CD14-positive monocyte (primary cell): Measurements from ENCODE around the gene CEP112. TPM values are rescaled to one million over a fixed set of nuclear protein-coding genes. Genes with fewer than 3 reads are reported as not detected.

Experiments
- DNase-seq, 3 donors: peaks; one replicate each; pipeline ENCODE4 v3.0.0-alpha.2; 2011 to 2022
- H2AFZ ChIP-seq: 2 replicates; pipeline ENCODE4 v1.6.0; 2012; ENCODE audit warnings: mild to moderate bottlenecking, low read depth, low read length, inconsistent platforms; ENCODE audit not compliant: insufficient read depth, poor library complexity, severe bottlenecking
- H3K27ac ChIP-seq, 2 donors: 1 replicate in 1 of 2; 2 replicates in 1 of 2; pipeline ENCODE4 v1.5.1; 2012 to 2013; ENCODE audit warnings: low read length in 2 of 2, control low read depth in 1 of 2, inconsistent platforms in 1 of 2, low read depth in 1 of 2, mild to moderate bottlenecking in 1 of 2
- H3K27me3 ChIP-seq, 2 donors: one replicate each; pipeline versions ENCODE4 v1.6.0 to v1.6.1; 2011 to 2013; ENCODE audit warnings: low read length in 2 of 2; ENCODE audit not compliant: control insufficient read depth in 2 of 2, insufficient read depth in 2 of 2
- H3K36me3 ChIP-seq, 2 donors: replicated peaks in 1 of 2; 1 replicate in 1 of 2; 2 replicates in 1 of 2; pipeline versions ENCODE4 v1.5.1 to v1.6.1; 2012 to 2013; ENCODE audit warnings: low read length in 2 of 2, control low read depth in 1 of 2, inconsistent platforms in 1 of 2, mild to moderate bottlenecking in 1 of 2; ENCODE audit not compliant: insufficient read depth in 2 of 2, control insufficient read depth in 1 of 2
- H3K4me1 ChIP-seq, 2 donors: 1 replicate in 1 of 2; 2 replicates in 1 of 2; pipeline versions ENCODE4 v1.5.1 to v1.6.1; 2012 to 2013; ENCODE audit warnings: low read length in 2 of 2, control low read depth in 1 of 2, inconsistent platforms in 1 of 2, mild to moderate bottlenecking in 1 of 2, moderate library complexity in 1 of 2; ENCODE audit not compliant: insufficient read depth in 2 of 2, control insufficient read depth in 1 of 2
- H3K4me2 ChIP-seq: replicated peaks from 2 replicates; pipeline ENCODE3; 2012; ENCODE audit warnings: low read length, moderate library complexity, mild to moderate bottlenecking; ENCODE audit not compliant: poor library complexity, severe bottlenecking; ENCODE audit errors: extremely low read depth
- H3K4me3 ChIP-seq, 3 experiments: fragments of 200-600 bp in 1 of 3; sonication (generic) in 1 of 3; replicated peaks in 1 of 3; 1 replicate in 2 of 3; 2 replicates in 1 of 3; pipeline ENCODE4 v1.5.1; 2011 to 2013; ENCODE audit warnings: low read length in 3 of 3, mild to moderate bottlenecking in 3 of 3, control low read depth in 2 of 3, low read depth in 2 of 3, inconsistent platforms in 1 of 3, moderate library complexity in 1 of 3
- H3K79me2 ChIP-seq: 2 replicates; pipeline ENCODE4 v1.6.0; 2012; ENCODE audit warnings: mild to moderate bottlenecking, control low read depth, inconsistent platforms, low read length, moderate library complexity; ENCODE audit not compliant: insufficient read depth
- H3K9ac ChIP-seq: 2 replicates; pipeline ENCODE4 v1.6.0; 2017; ENCODE audit warnings: low read length, mild to moderate bottlenecking; ENCODE audit not compliant: insufficient read depth, poor library complexity, severe bottlenecking
- H3K9me3 ChIP-seq, 2 donors: replicated peaks in 1 of 2; 1 replicate in 1 of 2; 2 replicates in 1 of 2; pipeline versions ENCODE4 v1.5.1 to v1.6.1; 2012 to 2013; ENCODE audit warnings: low read length in 2 of 2, control low read depth in 1 of 2; ENCODE audit not compliant: control insufficient read depth in 1 of 2, insufficient read depth in 1 of 2
- H4K20me1 ChIP-seq: 2 replicates; pipeline ENCODE4 v1.6.0; 2012; ENCODE audit warnings: mild to moderate bottlenecking, low read length, control low read depth, moderate library complexity; ENCODE audit not compliant: insufficient read depth
- H3K27ac Mint-ChIP-seq, 7 donors: one replicate each; pipeline ENCODE4 v1.8.0; 2020; ENCODE audit warnings: mild to moderate bottlenecking in 7 of 7, mixed read lengths in 7 of 7, moderate library complexity in 6 of 7, inconsistent platforms in 2 of 7
- H3K27me3 Mint-ChIP-seq, 3 donors: one replicate each; pipeline ENCODE4 v1.8.0; 2021 to 2022; ENCODE audit warnings: low read depth in 3 of 3, mild to moderate bottlenecking in 3 of 3, mixed read lengths in 3 of 3, moderate library complexity in 3 of 3, inconsistent platforms in 1 of 3
- H3K36me3 Mint-ChIP-seq, 2 donors: one replicate each; pipeline ENCODE4 v1.8.0; 2020; ENCODE audit warnings: mixed read lengths in 2 of 2, inconsistent platforms in 1 of 2, mild to moderate bottlenecking in 1 of 2
- H3K4me1 Mint-ChIP-seq: one replicate; pipeline ENCODE4 v1.8.0; 2020; ENCODE audit warnings: mild to moderate bottlenecking, mixed read lengths
- H3K4me3 Mint-ChIP-seq, 2 donors: one replicate each; pipeline ENCODE4 v1.8.0; 2020; ENCODE audit warnings: mild to moderate bottlenecking in 2 of 2, mixed read lengths in 2 of 2, moderate library complexity in 1 of 2
- H3K9me3 Mint-ChIP-seq, 7 donors: one replicate each; pipeline ENCODE4 v1.8.0; 2020 to 2022; ENCODE audit warnings: mixed read lengths in 7 of 7, mild to moderate bottlenecking in 6 of 7, moderate library complexity in 6 of 7, inconsistent platforms in 2 of 7
- CTCF ChIP-seq: fragments of 200-600 bp; IDR thresholded peaks from one replicate; pipeline ENCODE4 v1.8.0; 2022; ENCODE audit warnings: antibody characterized with exemption, mild to moderate bottlenecking
- WGBS: methylation state at CpG from one replicate; pipeline ENCODE4 v1.1.5; 2013; ENCODE audit warnings: missing lambda C conversion rate; ENCODE audit not compliant: insufficient coverage; 5-methylcytosine and 5-hydroxymethylcytosine counted together
- intact Hi-C, 2 donors: fragments of 100-400 bp; cut with micrococcal nuclease; formaldehyde crosslinking; loops; one replicate each; pipeline versions ENCODE4 v1.15.0 to v1.15.1; 2023
- polyA plus RNA-seq, 3 donors: library from polyadenylated mRNA; depleted of rRNA in 1 of 3; unstranded in 2 of 3; stranded (reverse) in 1 of 3; fragments of 300-500 nt in 2 of 3; fragments of >200 nt in 1 of 3; fragmentation: Illumina TruSeq in 2 of 3; gene quantifications; 1 replicate in 2 of 3; 2 replicates in 1 of 3; pipeline ENCODE4 v1.2.3, GENCODE V29; 2012 to 2021

The CEP112 gene
- polyA plus RNA-seq, 3 donors = 0.10 TPM; not detected in 2

GRCh38 chr17:65664266-65664665, 527.7 kb downstream of the CEP112 start:
- 87% methylated on average over 3 of the region's 4 CpGs for WGBS
- H3K4me2 ChIP-seq = no peak overlapping the region
- H3K9ac ChIP-seq = no peak overlapping the region
- no peak for DNase-seq
- no peak overlapping the region for H3K27ac Mint-ChIP-seq
- no peaks in the 10 kb centered on the region for H3K79me2 ChIP-seq
- H3K36me3 Mint-ChIP-seq = no peaks in the 10 kb centered on the region
- H3K27ac ChIP-seq = no peak overlapping the region
- no peaks in the 10 kb centered on the region for H3K4me1 ChIP-seq
- H3K36me3 ChIP-seq = no peaks in the 10 kb centered on the region
- no peak overlapping the region for H3K4me3 ChIP-seq
- no peaks in the 10 kb centered on the region for H3K9me3 ChIP-seq
- H3K4me3 Mint-ChIP-seq = no peak overlapping the region
- no peaks in the 10 kb centered on the region for H3K27me3 Mint-ChIP-seq
- TF ChIP-seq CTCF = no peak
- intact Hi-C loops = no loop called here
- no peaks in the 10 kb centered on the region for H3K27me3 ChIP-seq
- no peaks in the 10 kb centered on the region for H3K4me1 Mint-ChIP-seq
- no peak overlapping the region for H2AFZ ChIP-seq
- no peaks in the 10 kb centered on the region for H4K20me1 ChIP-seq
- peaks cover 0 to 16% (median 6%) of the 10 kb centered on the region in 7 donors for H3K9me3 Mint-ChIP-seq

GRCh38 chr17:65662196-65662595, 529.7 kb downstream of the CEP112 start:
- H3K4me2 ChIP-seq = no peak overlapping the region
- H3K4me3 ChIP-seq = no peak overlapping the region
- intact Hi-C loops = no loop called here
- WGBS = no CpG with 5 or more reads among the region's 1 CpG
- no peak overlapping the region for H3K4me3 Mint-ChIP-seq
- H3K9ac ChIP-seq = no peak overlapping the region
- H3K4me1 ChIP-seq = no peaks in the 10 kb centered on the region
- H4K20me1 ChIP-seq = no peaks in the 10 kb centered on the region
- no peak for DNase-seq
- H3K9me3 Mint-ChIP-seq = peaks cover 0 to 12% (median 7%) of the 10 kb centered on the region in 7 donors
- H3K27ac ChIP-seq = no peak overlapping the region
- H3K27me3 ChIP-seq = no peaks in the 10 kb centered on the region
- no peak for TF ChIP-seq CTCF
- no peak overlapping the region for H3K27ac Mint-ChIP-seq
- no peaks in the 10 kb centered on the region for H3K79me2 ChIP-seq
- H3K9me3 ChIP-seq = no peaks in the 10 kb centered on the region
- H3K36me3 Mint-ChIP-seq = no peaks in the 10 kb centered on the region
- H3K36me3 ChIP-seq = no peaks in the 10 kb centered on the region
- no peaks in the 10 kb centered on the region for H3K4me1 Mint-ChIP-seq
- H2AFZ ChIP-seq = no peak overlapping the region
- peaks cover 0 to 1% (median 0%) of the 10 kb centered on the region in 3 donors for H3K27me3 Mint-ChIP-seq
